ENCODE data around the gene E2F3.

GRCh38 chr6:20532881-20533280 is 131.2 kb downstream of the E2F3 start:
- no peak for TF ChIP-seq CTCF (conservative IDR thresholded peaks at IDR 0.05)
- no peak for TF ChIP-seq ZFX (IDR thresholded peaks at IDR 0.05)
